ENCODE data around the gene RBCK1.

Gene RBCK1

GRCh38 chr20:444862-445426, 36.8 kb downstream of the RBCK1 start:
- no peak for TF ChIP-seq CTCF (IDR thresholded peaks at IDR 0.05)

GRCh38 chr20:445514-446336, 37.6 kb downstream of the RBCK1 start:
- TF ChIP-seq CTCF (IDR thresholded peaks at IDR 0.05), result no peak

- no peak for TF ChIP-seq CTCF (IDR thresholded peaks at IDR 0.05)
Measured at GRCh38 chr20:454951-455350, 46.9 kb downstream of the RBCK1 start.

- TF ChIP-seq CTCF (IDR thresholded peaks at IDR 0.05), result no peak
Measured at GRCh38 chr20:458776-459175, 50.7 kb downstream of the RBCK1 start.

GRCh38 chr20:460180-460579, 52.1 kb downstream of the RBCK1 start:
- TF ChIP-seq CTCF (IDR thresholded peaks at IDR 0.05), result no peak

GRCh38 chr20:460707-461106, 52.6 kb downstream of the RBCK1 start:
- no peak for TF ChIP-seq CTCF (IDR thresholded peaks at IDR 0.05)

- no peak for TF ChIP-seq CTCF (IDR thresholded peaks at IDR 0.05)
Measured at GRCh38 chr20:461254-462198, 53.4 kb downstream of the RBCK1 start.
